Endothelial cell of umbilical vein (primary cell): Measurements from ENCODE around the gene BRF1. TPM values are rescaled to one million over a fixed set of nuclear protein-coding genes. Genes with fewer than 3 reads are reported as not detected.

Experiments used
- BruUV-seq: library from RNA; stranded (reverse); fragments of 400-500 nt; replicated peaks from 2 replicates; lab custom pipeline; 2021; lab: Mats Ljungman, UMichigan
- CTCF ChIA-PET: fragments of 300-600, 350-600 bp; sonication (Branson Sonifier 250); formaldehyde crosslinking; loops from one replicate; lab custom pipeline; 2021; ENCODE audit warnings: antibody characterized with exemption, inconsistent platforms; lab: Charles Lee
- POLR2A ChIA-PET: fragments of 300-600, 350-600 bp; sonication (Branson Sonifier 250); formaldehyde crosslinking; loops from one replicate; lab custom pipeline; 2021; ENCODE audit warnings: antibody characterized with exemption, inconsistent platforms; lab: Charles Lee
- DNase-seq: peaks from one replicate; pipeline ENCODE4 v3.0.0-alpha.2; 2011; ENCODE audit warnings: low read depth, low spot score
- FAIRE-seq: peaks from 2 replicates; lab custom pipeline; 2011; peaks lifted over from hg19 to GRCh38; lab: Jason Lieb, UNC
- H2AFZ ChIP-seq: 2 replicates; pipeline ENCODE4 v1.6.0; 2012; ENCODE audit warnings: low read depth, low read length, control low read depth, inconsistent platforms
- H3K27ac ChIP-seq: 2 replicates; pipeline ENCODE4 v1.5.1; 2011; ENCODE audit warnings: low read depth, mild to moderate bottlenecking, control low read depth, low read length, moderate library complexity; ENCODE audit not compliant: insufficient read depth
- H3K27me3 ChIP-seq, 2 experiments: 2 replicates each; pipeline versions ENCODE4 v1.6.0 to v1.6.1; 2011; ENCODE audit warnings: low read length in 2 of 2, mixed read lengths in 1 of 2; ENCODE audit not compliant: control insufficient read depth in 2 of 2, insufficient read depth in 2 of 2
- H3K36me3 ChIP-seq, 2 experiments: 2 replicates in 1 of 2; 3 replicates in 1 of 2; pipeline ENCODE4 v1.5.1; 2011; ENCODE audit warnings: low read length in 2 of 2, mild to moderate bottlenecking in 1 of 2, moderate library complexity in 1 of 2; ENCODE audit not compliant: control insufficient read depth in 2 of 2, insufficient read depth in 2 of 2; ENCODE audit errors: extremely low read depth in 1 of 2
- H3K4me1 ChIP-seq: 3 replicates; pipeline ENCODE4 v1.5.1; 2011; ENCODE audit warnings: mild to moderate bottlenecking, low read length; ENCODE audit not compliant: control insufficient read depth, insufficient read depth; ENCODE audit errors: extremely low read depth
- H3K4me2 ChIP-seq: 2 replicates; pipeline ENCODE4 v1.6.1; 2011; ENCODE audit warnings: low read length, control low read depth, mixed read lengths; ENCODE audit not compliant: insufficient read depth
- H3K4me3 ChIP-seq, 3 experiments: fragments of 200-600 bp in 1 of 3; sonication (generic), shearing (Covaris generic) in 1 of 3; replicated peaks in 1 of 3; 2 replicates each; pipeline ENCODE4 v1.5.1; 2011 to 2016; ENCODE audit warnings: control low read depth in 3 of 3, low read length in 3 of 3, mild to moderate bottlenecking in 2 of 3, inconsistent platforms in 1 of 3, low read depth in 1 of 3, moderate library complexity in 1 of 3; ENCODE audit not compliant: insufficient read depth in 1 of 3
- H3K79me2 ChIP-seq: 2 replicates; pipeline ENCODE4 v1.6.0; 2012; ENCODE audit warnings: low read length, inconsistent platforms; ENCODE audit not compliant: control insufficient read depth, insufficient read depth
- H3K9ac ChIP-seq: replicated peaks from 2 replicates; pipeline ENCODE3; 2011; ENCODE audit warnings: low read length, control low read depth; ENCODE audit not compliant: insufficient read depth; ENCODE audit errors: extremely low read depth
- H3K9me1 ChIP-seq: replicated peaks from 3 replicates; pipeline ENCODE4 v1.6.0; 2011; ENCODE audit warnings: mild to moderate bottlenecking, low read length; ENCODE audit not compliant: control insufficient read depth, insufficient read depth; ENCODE audit errors: extremely low read depth
- H3K9me3 ChIP-seq: replicated peaks from 2 replicates; pipeline ENCODE4 v1.5.1; 2012; ENCODE audit warnings: low read length, inconsistent platforms; ENCODE audit not compliant: control insufficient read depth, insufficient read depth
- H4K20me1 ChIP-seq: replicated peaks from 2 replicates; pipeline ENCODE3; 2011; ENCODE audit warnings: mild to moderate bottlenecking, low read length; ENCODE audit not compliant: control insufficient read depth, insufficient read depth; ENCODE audit errors: extremely low read depth
- CTCF ChIP-seq, 2 donors: IDR thresholded peaks; 1 replicate in 1 of 2; 2 replicates in 1 of 2; pipeline ENCODE4 v1.5.1; 2011; ENCODE audit warnings: low read length in 2 of 2, mild to moderate bottlenecking in 2 of 2, moderate library complexity in 2 of 2, control low read depth in 1 of 2, inconsistent platforms in 1 of 2, low read depth in 1 of 2; ENCODE audit not compliant: insufficient read depth in 1 of 2; ENCODE audit errors: extremely low read depth in 1 of 2
- EZH2 ChIP-seq: IDR thresholded peaks from 2 replicates; pipeline ENCODE4 v1.6.1; 2012; ENCODE audit warnings: borderline replicate concordance, low read depth, mild to moderate bottlenecking, moderate library complexity, low read length, inconsistent platforms; ENCODE audit not compliant: severe bottlenecking
- FOS ChIP-seq: IDR thresholded peaks from 2 replicates; pipeline ENCODE4 v1.6.1; 2011; ENCODE audit warnings: mild to moderate bottlenecking, low read length, moderate library complexity, borderline replicate concordance; ENCODE audit not compliant: insufficient read depth
- GATA2 ChIP-seq: IDR thresholded peaks from 2 replicates; pipeline ENCODE4 v1.7.0; 2011; ENCODE audit warnings: low read depth, mild to moderate bottlenecking, moderate library complexity, mixed read lengths, low read length; ENCODE audit not compliant: insufficient read length, insufficient read depth
- JUN ChIP-seq: IDR thresholded peaks from 2 replicates; pipeline ENCODE4 v1.6.1; 2011; ENCODE audit warnings: borderline replicate concordance, low read depth; ENCODE audit not compliant: insufficient read length, insufficient read depth
- MAX ChIP-seq: IDR thresholded peaks from 2 replicates; pipeline ENCODE4 v1.6.1; 2011; ENCODE audit not compliant: insufficient read depth, insufficient read length
- MYC ChIP-seq: IDR thresholded peaks from one replicate; pipeline ENCODE4 v1.6.1; 2011; ENCODE audit warnings: mild to moderate bottlenecking, low read depth, low read length
- POLR2A ChIP-seq: IDR thresholded peaks from 2 replicates; pipeline ENCODE4 v1.6.1; 2012; ENCODE audit warnings: low read depth, mild to moderate bottlenecking, control low read depth, low read length
- POLR2AphosphoS5 ChIP-seq: IDR thresholded peaks from 2 replicates; pipeline ENCODE4 v1.6.1; 2012; ENCODE audit warnings: low read depth, mild to moderate bottlenecking, control low read depth, low read length, moderate library complexity; ENCODE audit not compliant: insufficient read depth
- dilution Hi-C: fragments of 300-500 bp; cut with MboI; formaldehyde crosslinking; loops from one replicate; pipeline ENCODE4 v1.15.0; 2019; ENCODE audit warnings: low sequenced_read_pairs; ENCODE audit not compliant: extremely low pct_ligation_motif_present
- intact Hi-C: fragments of 100-400 bp; cut with micrococcal nuclease; formaldehyde crosslinking; loops from one replicate; pipeline ENCODE4 v1.10.0; 2022
- polyA plus RNA-seq, 4 experiments: library from polyadenylated mRNA; depleted of rRNA in 3 of 4; stranded (reverse) in 3 of 4; unstranded in 1 of 4; fragments of >200 nt; gene quantifications; 2 replicates each; pipeline versions ENCODE4 v1.2.1 to v1.2.3, GENCODE V29; 2011 to 2012; ENCODE audit warnings: missing spikeins in 1 of 4
- total RNA-seq: library from RNA; stranded (reverse); gene quantifications from 2 replicates; pipeline ENCODE4 v1.2.3, GENCODE V29; 2021

The BRF1 gene
- total and polyA plus RNA-seq, 2 donors (not counting 3 experiments of a cell fraction or from before 2014, with no cell fraction given), result 19.0 to 47.2 TPM

- POLR2A ChIA-PET, result no interaction called here
- CTCF ChIA-PET, result interaction anchor here (1.1 to 1.9 kb wide), 3 partner anchors 26 to 144 kb away, joined by 3 to 13 read pairs (median 5); partner anchors contain the start of gene BTBD6
- H3K27ac ChIP-seq, result no peak overlapping the region
These were observed 92.6 kb downstream of the BRF1 start for GRCh38 chr14:105207996-105208737.

GRCh38 chr14:105207460-105207901 is 93.3 kb downstream of the BRF1 start:
- Histone ChIP-seq H2AFZ (no peak overlapping the region), H3K4me1 (no peaks in the 10 kb centered on the region), H3K9me3 (no peaks in the 10 kb centered on the region), H4K20me1 (no peaks in the 10 kb centered on the region), H3K27ac (no peak overlapping the region), H3K9me1 (no peaks in the 10 kb centered on the region), H3K4me2 (no peak overlapping the region), H3K79me2 (no peaks in the 10 kb centered on the region), H3K27me3 (no peaks in the 10 kb centered on the region), H3K4me3 (no peak overlapping the region), H3K9ac (no peak overlapping the region), H3K36me3 (peaks cover 0 to 6% of the 10 kb centered on the region in 2 experiments)
- TF ChIP-seq GATA2 (no peak), EZH2 (no peak), FOS (no peak), POLR2A (no peak), MAX (no peak), JUN (no peak), MYC (no peak), POLR2AphosphoS5 (no peak), CTCF (IDR thresholded peaks at IDR 0.05; ENCODE audit: extremely low read depth in 1 of 2, insufficient read depth in 1 of 2, low read depth in 1 of 2, low read length in 2 of 2) (no peak)
- FAIRE-seq (no peak), DNase-seq (no peak)
- BruUV-seq, result no TSS peak
- CTCF ChIA-PET, result interaction anchor here (1.1 to 1.9 kb wide), 4 partner anchors 25 to 145 kb away, joined by 3 to 13 read pairs (median 6); partner anchors contain the start of gene BTBD6
- dilution Hi-C loops, result no loop called here
- intact Hi-C loops, result loop anchor here (10.0 kb wide), 1 partner anchor 47 kb away; no protein-coding TSS in a partner anchor
- POLR2A ChIA-PET, result no interaction called here

More at GRCh38 chr14:105207996-105208737, 92.6 kb downstream of the BRF1 start:
- intact Hi-C loops, result loop anchor here (10.0 kb wide), 1 partner anchor 47 kb away; no protein-coding TSS in a partner anchor
- Histone ChIP-seq H3K79me2 (no peaks in the 10 kb centered on the region), H3K9me1 (no peaks in the 10 kb centered on the region), H3K4me3 (no peak overlapping the region), H4K20me1 (no peaks in the 10 kb centered on the region), H3K9me3 (no peaks in the 10 kb centered on the region), H3K9ac (no peak overlapping the region), H3K27me3 (no peaks in the 10 kb centered on the region), H3K36me3 (peaks cover 0 to 8% of the 10 kb centered on the region in 2 experiments), H2AFZ (no peak overlapping the region), H3K4me1 (no peaks in the 10 kb centered on the region), H3K4me2 (no peak overlapping the region)
- FAIRE-seq (no peak), DNase-seq (no peak)
- no TSS peak for BruUV-seq
- TF ChIP-seq EZH2, result no peak
- TF ChIP-seq GATA2, result no peak
- TF ChIP-seq MAX, result no peak
- TF ChIP-seq POLR2AphosphoS5, result no peak
- TF ChIP-seq FOS, result no peak
- dilution Hi-C loops, result no loop called here
